Amniotic stem cell (primary cell): ENCODE results near the gene EPHB3.

ENCODE experiments used
- DNase-seq: peaks from one replicate; lab custom pipeline; 2025; lab: John Stamatoyannopoulos, UW

EPHB3 gene

GRCh38 chr3:184564685-184565385, 3.2 kb downstream of the EPHB3 start:
- no peak for DNase-seq

DNA sequence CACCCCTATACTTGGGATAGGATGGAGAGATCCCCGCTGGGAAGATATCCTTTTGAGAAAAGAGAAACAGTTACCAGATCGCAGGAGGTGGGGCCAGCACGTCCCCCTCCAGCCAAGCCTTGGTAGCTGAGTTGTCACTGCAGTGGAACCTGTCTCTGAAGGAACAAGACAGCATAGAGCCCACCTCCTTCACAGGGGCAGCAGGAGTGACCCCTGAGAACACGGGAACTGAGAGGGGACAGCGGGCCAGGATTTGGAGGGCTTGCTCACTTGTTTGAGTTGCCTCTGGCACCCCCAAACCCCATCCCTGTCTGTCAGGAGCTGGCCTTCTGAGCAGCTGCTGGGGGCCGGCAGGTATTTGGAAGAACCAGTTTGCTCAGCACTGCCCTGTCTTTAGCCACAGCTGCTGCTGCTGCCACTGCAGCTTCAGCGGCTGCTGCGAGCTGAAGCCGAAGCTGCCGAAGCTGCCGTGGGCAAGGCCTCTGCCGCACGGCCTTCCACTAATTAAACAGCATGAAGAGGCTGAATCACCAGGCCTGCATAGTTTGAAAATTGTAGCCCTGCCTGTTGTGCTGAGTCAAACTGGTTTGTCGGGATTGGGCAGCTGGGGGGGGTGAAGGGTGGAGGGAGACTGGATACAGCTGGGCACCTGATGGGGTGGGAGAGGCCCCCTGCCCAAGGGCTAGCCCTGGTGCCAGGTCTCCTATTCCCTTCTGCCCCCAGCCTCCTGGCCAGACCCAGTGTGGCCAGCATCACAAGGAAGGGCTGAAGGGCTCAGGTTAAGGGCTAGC, 4.0 kb downstream of the EPHB3 start:
- peak; percentile 78 for DNase-seq

GRCh38 chr3:184566441-184567414, 5.1 kb downstream of the EPHB3 start:
- DNase-seq: no peak

DNA sequence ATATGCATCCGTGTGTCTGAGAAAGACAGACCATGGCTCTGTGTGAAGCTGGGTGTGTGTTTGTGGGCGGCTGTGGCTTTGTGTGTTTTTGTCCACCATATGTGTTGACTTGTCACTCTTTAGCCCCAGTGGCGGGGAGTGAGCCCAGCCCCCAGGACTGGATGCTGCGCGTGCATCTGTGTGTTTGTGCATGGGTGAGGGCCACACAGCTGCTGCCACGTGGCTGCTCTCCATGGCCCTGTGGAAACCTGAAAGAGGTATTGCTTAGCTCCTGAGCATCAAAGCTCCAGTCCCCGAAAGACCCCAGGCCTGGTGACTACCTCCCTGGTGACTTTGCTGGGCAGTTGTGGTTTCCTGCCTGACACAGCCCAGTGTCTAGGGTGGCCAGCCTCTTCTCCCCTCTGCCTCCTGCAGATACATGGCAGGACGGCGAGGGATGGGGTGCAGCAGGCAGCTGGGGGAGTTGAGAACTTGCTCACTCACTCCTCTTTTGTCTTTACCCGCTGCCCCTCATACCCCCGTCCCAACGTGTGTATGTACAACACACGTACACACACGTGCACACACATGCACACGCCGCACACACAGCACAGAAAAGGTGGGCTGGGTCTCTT, 6.5 kb downstream of the EPHB3 start:
- no peak for DNase-seq

DNA sequence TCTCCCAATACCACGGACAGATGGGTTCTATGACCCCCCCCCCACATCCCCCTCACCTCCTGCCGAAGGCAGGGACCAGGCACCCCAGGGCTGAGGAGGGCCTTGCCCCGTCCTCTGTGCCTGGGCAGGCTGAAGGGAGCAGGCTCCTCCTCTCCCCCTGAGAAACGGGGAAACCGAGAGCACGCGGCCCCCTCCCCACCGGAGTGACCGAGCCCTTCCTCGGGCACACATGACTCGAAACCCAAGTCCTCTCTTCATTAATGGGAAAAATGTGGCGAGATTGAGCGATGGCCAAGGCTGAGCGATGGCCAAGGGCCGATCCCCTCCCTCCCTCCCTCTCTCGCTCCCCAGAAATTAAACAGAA, 7.0 kb downstream of the EPHB3 start:
- DNase-seq: no peak

DNA sequence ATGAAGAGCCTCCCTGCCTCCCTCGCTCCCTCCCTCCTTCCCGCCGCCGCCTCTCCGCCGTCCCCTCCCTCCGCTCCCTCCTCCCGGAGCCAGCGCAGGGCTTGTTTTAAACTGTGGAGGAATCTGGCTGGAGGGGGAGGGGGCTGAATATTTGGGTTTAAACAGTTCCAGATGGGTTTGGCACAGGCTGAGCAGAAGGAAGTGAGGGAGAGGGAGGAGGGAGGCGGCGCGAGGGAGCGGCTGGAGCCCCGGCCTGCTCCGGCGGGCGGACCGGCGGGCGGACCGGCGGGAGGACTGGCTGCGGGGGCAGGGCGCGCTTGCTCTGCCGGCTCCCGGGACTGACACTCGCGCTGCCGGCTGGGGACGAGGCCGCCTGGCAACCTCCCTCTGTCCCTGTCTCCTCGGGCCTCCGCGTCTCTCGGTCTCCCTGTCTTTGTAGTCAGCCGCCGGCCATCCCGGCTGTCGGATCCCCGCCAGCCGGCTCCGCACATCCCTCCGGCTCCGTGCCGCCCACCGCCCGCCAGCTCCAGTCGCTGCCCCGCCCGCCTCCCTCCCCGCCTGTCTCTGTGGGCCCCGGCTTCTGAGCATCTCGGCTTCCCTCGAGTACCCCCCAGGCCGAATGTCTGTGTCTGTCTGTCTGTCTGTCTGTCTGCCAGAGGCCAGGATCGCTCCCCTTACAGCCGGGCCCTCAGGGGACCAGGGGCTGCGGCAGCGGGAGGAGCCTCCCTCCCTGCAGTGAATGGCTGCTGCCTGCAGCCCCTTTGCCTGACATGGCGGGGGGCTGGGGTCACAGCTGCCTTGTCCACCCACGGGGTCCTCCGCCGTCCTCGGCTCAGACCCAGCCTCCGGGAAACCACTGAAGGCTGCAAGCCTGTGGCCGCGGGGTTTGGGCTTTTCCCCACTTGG, 7.6 kb downstream of the EPHB3 start:
- peak; percentile 93 for DNase-seq

GRCh38 chr3:184570035-184570434, 8.4 kb downstream of the EPHB3 start:
- DNase-seq: no peak

DNA sequence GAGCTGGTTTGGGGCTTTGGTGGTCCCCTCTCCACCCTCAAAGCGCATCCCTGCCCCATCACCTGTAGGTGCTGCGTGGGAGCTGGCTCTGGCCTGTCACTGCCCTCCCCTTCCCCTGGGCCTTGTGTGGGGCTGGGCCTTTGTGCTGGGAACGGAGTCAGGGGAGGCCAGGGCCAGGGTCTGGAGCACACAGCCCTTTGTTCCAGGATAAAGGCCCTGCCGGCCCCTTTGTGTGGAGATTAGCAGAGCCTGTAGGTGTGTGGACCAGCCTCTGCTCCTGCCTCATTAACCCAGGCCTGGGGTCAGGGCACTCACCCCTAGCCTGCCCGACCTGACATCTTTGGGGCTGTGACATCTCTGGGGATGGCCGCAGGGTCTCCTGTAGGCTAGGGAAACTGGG, 8.9 kb downstream of the EPHB3 start:
- no peak for DNase-seq

DNA sequence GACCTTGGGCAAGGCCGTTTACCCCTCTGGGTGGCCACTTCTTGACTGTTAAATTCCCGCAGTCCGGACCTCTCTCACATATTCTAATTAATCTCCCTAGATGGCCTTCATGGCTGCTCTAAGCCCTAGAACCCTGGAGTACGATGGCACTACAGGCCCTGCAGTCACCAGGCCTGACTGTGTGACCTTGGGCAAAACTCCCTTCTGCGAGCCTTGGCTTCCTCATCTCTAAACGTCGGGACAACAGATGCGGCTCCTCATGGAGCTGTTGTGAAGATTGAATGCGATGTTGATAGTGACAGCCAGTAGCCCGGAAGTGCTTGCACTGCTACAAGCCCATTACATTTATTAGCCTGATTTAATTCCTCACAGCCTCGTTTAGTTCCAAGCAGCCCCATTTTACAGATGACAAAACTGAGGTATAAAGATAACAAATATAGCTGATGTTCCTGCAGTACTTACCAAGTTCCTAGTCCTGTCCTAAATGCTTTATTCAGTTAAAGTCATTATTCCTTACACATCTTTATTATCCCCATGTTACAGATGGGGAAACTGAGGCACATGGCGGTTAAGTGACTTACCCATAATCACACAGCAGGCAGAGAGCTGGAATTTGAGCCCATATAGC, 10.3 kb downstream of the EPHB3 start:
- DNase-seq: no peak

DNA sequence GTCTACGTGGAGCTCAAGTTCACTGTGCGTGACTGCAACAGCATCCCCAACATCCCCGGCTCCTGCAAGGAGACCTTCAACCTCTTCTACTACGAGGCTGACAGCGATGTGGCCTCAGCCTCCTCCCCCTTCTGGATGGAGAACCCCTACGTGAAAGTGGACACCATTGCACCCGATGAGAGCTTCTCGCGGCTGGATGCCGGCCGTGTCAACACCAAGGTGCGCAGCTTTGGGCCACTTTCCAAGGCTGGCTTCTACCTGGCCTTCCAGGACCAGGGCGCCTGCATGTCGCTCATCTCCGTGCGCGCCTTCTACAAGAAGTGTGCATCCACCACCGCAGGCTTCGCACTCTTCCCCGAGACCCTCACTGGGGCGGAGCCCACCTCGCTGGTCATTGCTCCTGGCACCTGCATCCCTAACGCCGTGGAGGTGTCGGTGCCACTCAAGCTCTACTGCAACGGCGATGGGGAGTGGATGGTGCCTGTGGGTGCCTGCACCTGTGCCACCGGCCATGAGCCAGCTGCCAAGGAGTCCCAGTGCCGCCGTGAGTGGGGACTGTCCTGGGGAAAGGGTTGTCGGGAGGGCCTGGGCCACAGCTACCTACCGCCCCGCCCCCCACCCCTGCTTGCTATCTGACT, 11.2 kb downstream of the EPHB3 start:
- no peak for DNase-seq

DNA sequence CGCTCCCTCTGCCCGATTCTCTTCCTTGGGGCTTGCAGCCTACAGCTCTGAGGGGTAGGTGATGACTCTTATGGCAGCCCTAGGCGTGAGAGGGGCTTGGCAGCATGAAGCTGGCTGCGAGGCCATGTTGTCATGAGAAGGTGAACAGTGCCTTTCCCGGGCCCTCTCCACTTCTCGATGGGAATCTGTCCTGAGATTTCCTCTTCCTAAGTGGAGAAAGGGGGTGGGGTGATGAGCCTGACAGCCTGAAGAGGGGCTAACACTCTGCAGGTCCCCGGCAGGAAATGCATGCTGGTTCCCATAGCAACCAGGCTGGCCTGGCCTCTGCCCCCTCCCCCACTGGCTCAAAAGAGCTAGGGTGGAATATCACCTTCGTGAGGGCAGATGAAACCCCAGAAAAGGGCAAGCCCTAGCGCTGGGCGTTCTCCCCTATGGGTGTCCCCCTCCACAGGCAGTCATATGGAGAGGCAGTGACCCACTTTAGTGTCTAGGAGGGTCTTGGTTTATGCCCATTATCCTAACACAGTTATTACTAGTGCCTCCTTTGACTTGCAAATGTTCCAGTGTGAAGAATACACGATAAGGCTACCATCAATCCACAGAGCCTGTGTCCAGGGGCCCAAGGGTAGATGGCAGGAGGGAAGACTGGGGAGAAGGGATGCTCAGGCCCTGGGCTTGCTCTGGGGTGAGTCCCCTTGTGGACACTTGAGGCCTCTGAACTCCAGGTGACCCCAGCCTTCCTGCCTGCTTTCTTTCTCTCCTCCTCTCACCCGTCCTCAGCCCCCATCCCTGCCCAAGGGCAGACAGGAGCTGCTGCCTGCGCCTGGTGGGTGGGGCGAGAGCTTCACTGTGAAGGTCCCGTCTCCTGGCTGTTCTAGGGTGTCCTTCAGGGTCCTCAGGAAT, 13.2 kb downstream of the EPHB3 start:
- no peak for DNase-seq

DNA sequence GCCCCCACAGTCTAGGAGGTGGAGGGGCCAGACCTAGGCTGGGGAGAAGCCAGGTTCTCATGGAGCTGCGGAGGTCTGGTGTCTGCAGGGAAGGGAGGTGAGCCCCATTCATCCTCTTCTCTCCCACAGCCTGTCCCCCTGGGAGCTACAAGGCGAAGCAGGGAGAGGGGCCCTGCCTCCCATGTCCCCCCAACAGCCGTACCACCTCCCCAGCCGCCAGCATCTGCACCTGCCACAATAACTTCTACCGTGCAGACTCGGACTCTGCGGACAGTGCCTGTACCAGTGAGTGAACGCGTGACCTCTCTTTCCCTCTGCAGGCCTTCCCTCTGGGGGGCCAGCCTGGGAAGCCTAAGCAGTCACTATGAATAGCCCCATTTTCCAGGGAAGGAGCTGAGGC, 14.1 kb downstream of the EPHB3 start:
- no peak for DNase-seq

DNA sequence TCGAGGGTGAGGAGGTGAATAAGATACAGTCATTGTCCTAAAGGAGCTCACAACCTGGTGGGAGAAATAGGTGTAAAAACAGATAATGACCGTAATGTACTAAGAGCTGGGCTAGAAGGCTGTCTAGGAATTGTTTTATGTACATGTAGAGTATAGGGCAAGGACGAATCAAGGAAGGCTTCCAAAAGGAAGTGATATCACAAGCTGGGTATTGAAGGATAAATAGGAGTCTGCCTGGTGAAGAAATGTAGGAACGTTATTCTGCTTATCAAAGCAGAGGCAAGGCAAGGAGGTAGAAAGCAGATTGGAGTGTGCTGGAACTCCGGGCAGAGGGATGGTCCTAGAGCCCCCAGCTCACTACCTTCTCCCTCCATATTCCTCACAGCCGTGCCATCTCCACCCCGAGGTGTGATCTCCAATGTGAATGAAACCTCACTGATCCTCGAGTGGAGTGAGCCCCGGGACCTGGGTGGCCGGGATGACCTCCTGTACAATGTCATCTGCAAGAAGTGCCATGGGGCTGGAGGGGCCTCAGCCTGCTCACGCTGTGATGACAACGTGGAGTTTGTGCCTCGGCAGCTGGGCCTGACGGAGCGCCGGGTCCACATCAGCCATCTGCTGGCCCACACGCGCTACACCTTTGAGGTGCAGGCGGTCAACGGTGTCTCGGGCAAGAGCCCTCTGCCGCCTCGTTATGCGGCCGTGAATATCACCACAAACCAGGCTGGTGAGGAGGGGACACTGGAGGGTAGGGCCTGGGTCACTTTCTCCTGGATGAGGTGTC, 15.1 kb downstream of the EPHB3 start:
- DNase-seq: no peak

DNA sequence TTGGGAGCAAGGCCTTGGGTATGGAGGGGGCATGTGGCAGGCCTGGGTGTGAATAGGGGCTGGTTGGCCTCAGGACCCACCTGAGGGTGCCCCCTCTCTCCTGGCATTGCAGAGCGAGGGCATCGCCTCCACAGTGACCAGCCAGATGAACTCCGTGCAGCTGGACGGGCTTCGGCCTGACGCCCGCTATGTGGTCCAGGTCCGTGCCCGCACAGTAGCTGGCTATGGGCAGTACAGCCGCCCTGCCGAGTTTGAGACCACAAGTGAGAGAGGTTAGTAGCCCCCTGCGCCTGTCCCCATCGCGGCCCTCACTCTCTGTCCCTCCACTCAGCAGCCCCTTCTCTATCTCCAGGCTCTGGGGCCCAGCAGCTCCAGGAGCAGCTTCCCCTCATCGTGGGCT, 16.0 kb downstream of the EPHB3 start:
- no peak for DNase-seq

- no peak for DNase-seq
Observed at GRCh38 chr3:184578218-184578617, 16.6 kb downstream of the EPHB3 start.

GRCh38 chr3:184578822-184579221, 17.2 kb downstream of the EPHB3 start:
- no peak for DNase-seq

DNA sequence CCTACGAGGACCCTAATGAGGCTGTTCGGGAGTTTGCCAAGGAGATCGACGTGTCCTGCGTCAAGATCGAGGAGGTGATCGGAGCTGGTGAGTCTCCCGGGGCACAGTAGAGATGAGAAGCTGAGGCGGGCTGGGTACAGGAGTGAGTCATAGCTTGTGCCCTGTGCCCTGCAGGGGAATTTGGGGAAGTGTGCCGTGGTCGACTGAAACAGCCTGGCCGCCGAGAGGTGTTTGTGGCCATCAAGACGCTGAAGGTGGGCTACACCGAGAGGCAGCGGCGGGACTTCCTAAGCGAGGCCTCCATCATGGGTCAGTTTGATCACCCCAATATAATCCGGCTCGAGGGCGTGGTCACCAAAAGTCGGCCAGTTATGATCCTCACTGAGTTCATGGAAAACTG, 17.9 kb downstream of the EPHB3 start:
- DNase-seq: no peak

- no peak for DNase-seq
Observed at GRCh38 chr3:184580376-184580775, 18.8 kb downstream of the EPHB3 start.
